Spleen (tissue), 11 donors: ENCODE results near the gene CFAP77. TPM values are rescaled to one million over a fixed set of nuclear protein-coding genes. Genes with fewer than 3 reads are reported as not detected.

ENCODE experiments used
- DNase-seq: peaks from one replicate; pipeline ENCODE4 v3.0.0-alpha.2; 2020
- H3K27ac ChIP-seq, 8 donors: fragments of 200-600 bp; sonication (generic) in 7 of 8; 1 replicate in 4 of 8; 2 replicates in 4 of 8; pipeline versions ENCODE4 v1.5.0 to v1.8.0; 2016 to 2021; ENCODE audit warnings: inconsistent platforms in 4 of 8, mild to moderate bottlenecking in 4 of 8, moderate library complexity in 1 of 8
- H3K27me3 ChIP-seq, 7 donors: fragments of 200-600 bp; sonication (generic) in 6 of 7; replicated peaks in 1 of 7; 1 replicate in 4 of 7; 2 replicates in 3 of 7; pipeline versions ENCODE4 v1.5.0 to v1.8.0; 2016 to 2021; ENCODE audit warnings: inconsistent platforms in 3 of 7, mild to moderate bottlenecking in 1 of 7
- H3K36me3 ChIP-seq, 6 donors: fragments of 200-600 bp; sonication (generic) in 5 of 6; 1 replicate in 4 of 6; 2 replicates in 2 of 6; pipeline versions ENCODE4 v1.5.0 to v1.8.0; 2016 to 2021; ENCODE audit warnings: inconsistent platforms in 2 of 6
- H3K4me1 ChIP-seq, 6 donors: fragments of 200-600 bp; sonication (generic) in 5 of 6; 1 replicate in 3 of 6; 2 replicates in 3 of 6; pipeline versions ENCODE4 v1.5.0 to v1.8.0; 2016 to 2021; ENCODE audit warnings: inconsistent platforms in 3 of 6
- H3K4me3 ChIP-seq, 8 donors: fragments of 200-600 bp; sonication (generic) in 7 of 8; 1 replicate in 4 of 8; 2 replicates in 4 of 8; pipeline versions ENCODE4 v1.5.0 to v1.8.0; 2016 to 2021; ENCODE audit warnings: inconsistent platforms in 4 of 8, mild to moderate bottlenecking in 4 of 8, moderate library complexity in 2 of 8
- H3K9me3 ChIP-seq, 8 donors: fragments of 200-600 bp; sonication (generic) in 7 of 8; 1 replicate in 4 of 8; 2 replicates in 4 of 8; pipeline versions ENCODE4 v1.5.0 to v1.8.0; 2016 to 2021; ENCODE audit warnings: inconsistent platforms in 4 of 8
- POLR2A ChIP-seq, 3 donors: fragments of 450-650 bp; IDR thresholded peaks; one replicate each; pipeline ENCODE4 v1.5.1; 2017; ENCODE audit warnings: antibody characterized with exemption in 3 of 3, mild to moderate bottlenecking in 1 of 3
- POLR2AphosphoS5 ChIP-seq, 3 donors: sonication (generic); formaldehyde crosslinking; IDR thresholded peaks; one replicate each; pipeline ENCODE4 v1.5.1; 2017; ENCODE audit warnings: antibody characterized with exemption in 3 of 3
- WGBS, 5 donors: extraction: QIAGEN DNeasy Blood & Tissue Kit in 3 of 5; methylation state at CpG; one replicate each; pipeline versions ENCODE4 v1.1.5 to v1.1.7; 2013 to 2018; 5-methylcytosine and 5-hydroxymethylcytosine counted together
- intact Hi-C: fragments of 100-400 bp; cut with DNase I; formaldehyde crosslinking; loops from one replicate; pipeline ENCODE4 v1.15.0; 2023; ENCODE audit warnings: low total_unique reads
- polyA plus RNA-seq, 3 donors: library from polyadenylated mRNA; stranded (reverse); fragments of 200-250 nt; gene quantifications; one replicate each; pipeline ENCODE4 v1.2.1, GENCODE V29; 2013
- total RNA-seq, 7 donors: library from RNA; depleted of rRNA in 3 of 7; stranded (reverse); fragments of >200 nt in 3 of 7; fragmentation: NEBNext Ultra II Directional in 4 of 7; extraction: Animal tissue kit (Norgen Biotek cat#: 25700) in 4 of 7; gene quantifications; one replicate each; pipeline versions ENCODE4 v1.1.0 to v1.2.1, GENCODE V29; 2016 to 2021
- TF ChIP-seq, protein P1 (sequence below), 11 experiments: fragments of 200-600 bp in 7 of 11; fragments of 450-650 bp in 4 of 11; sonication (generic) in 4 of 11; IDR thresholded peaks in 8 of 11; conservative IDR thresholded peaks in 3 of 11; 1 replicate in 7 of 11; 2 replicates in 4 of 11; pipeline versions ENCODE4 v1.4.0 to v1.8.0; 2016 to 2021; ENCODE audit warnings: antibody characterized with exemption in 11 of 11, inconsistent platforms in 4 of 11, mild to moderate bottlenecking in 1 of 11
- donor health status: healthy with polysubstance abuse.
- donor health status: DM: no; HTN: no; CAD: no; lungs with moderate emphysema.
- donor health status: DM: no; HTN: no; CAD: no.
- donor health status: Bipolar disorder and iron deficiency.
- donor health status: healthy.
- donor health status: DM: no; HTN: no; CAD: no.
- donor health status: DM: yes; HTN: yes; CAD: no.

The CFAP77 gene
- total and polyA plus RNA-seq, 10 donors = 0.06 TPM; not detected in 9

DNA sequence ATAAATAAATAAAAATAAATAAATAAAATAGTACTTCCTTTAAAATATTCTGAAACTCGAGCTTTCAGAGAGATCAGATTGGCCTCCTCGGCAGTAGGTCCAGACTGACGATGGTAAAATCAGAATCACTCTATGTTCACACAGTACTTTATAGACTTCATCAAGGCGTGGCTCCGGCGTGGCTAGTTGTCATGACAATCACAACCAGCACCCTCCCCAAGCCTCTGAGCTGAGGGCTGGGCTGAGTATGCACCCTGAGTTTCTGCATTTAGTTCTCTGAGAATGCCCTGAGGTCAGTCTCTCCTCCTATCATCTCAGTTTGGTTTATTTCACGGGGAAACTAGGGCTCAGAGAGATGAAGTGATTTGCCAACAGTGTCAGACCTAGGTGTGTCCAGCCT, 129.1 kb downstream of the CFAP77 start:
- H3K27ac ChIP-seq = no peak overlapping the region
- H3K27me3 ChIP-seq = peaks cover 0 to 4% (median 0%) of the 10 kb centered on the region in 7 donors
- TF ChIP-seq POLR2A (IDR thresholded peaks at IDR 0.05) (no peak), POLR2AphosphoS5 (IDR thresholded peaks at IDR 0.05) (no peak)
- TF ChIP-seq, protein P1, sequence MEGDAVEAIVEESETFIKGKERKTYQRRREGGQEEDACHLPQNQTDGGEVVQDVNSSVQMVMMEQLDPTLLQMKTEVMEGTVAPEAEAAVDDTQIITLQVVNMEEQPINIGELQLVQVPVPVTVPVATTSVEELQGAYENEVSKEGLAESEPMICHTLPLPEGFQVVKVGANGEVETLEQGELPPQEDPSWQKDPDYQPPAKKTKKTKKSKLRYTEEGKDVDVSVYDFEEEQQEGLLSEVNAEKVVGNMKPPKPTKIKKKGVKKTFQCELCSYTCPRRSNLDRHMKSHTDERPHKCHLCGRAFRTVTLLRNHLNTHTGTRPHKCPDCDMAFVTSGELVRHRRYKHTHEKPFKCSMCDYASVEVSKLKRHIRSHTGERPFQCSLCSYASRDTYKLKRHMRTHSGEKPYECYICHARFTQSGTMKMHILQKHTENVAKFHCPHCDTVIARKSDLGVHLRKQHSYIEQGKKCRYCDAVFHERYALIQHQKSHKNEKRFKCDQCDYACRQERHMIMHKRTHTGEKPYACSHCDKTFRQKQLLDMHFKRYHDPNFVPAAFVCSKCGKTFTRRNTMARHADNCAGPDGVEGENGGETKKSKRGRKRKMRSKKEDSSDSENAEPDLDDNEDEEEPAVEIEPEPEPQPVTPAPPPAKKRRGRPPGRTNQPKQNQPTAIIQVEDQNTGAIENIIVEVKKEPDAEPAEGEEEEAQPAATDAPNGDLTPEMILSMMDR (IDR thresholded peaks at IDR 0.05 in 8 of 11, conservative IDR thresholded peaks at IDR 0.05 in 3 of 11) = no peak
- H3K9me3 ChIP-seq = peaks cover 0 to 15% (median 12%) of the 10 kb centered on the region in 8 donors
- H3K4me1 ChIP-seq = no peaks in the 10 kb centered on the region
- 80 to 87% (median 84%) methylated on average over 7 of the region's 7 CpGs for WGBS, 5 donors
- H3K4me3 ChIP-seq = no peak overlapping the region
- DNase-seq = no peak
- intact Hi-C loops = no loop called here
- H3K36me3 ChIP-seq = no peaks in the 10 kb centered on the region

DNA sequence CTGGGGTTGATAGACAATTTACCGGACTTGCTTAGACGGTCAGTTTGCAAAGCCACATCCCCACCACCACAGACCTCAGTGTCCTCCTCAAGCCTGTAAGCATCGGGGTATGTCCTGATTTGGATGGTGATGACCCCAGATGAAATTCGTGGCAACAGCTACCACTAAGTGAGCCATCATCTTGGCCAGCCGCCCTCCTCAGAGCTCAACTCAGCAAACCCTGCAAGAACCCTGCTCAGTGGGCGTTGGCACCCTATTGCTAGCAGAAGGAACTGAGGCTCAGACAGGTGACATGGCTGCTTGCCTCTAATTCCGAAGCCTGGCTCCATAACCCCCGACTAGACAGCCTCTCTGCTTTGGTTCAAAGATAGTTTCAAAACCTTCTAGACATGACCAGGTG, 131.0 kb downstream of the CFAP77 start:
- Histone ChIP-seq H3K36me3 (no peaks in the 10 kb centered on the region), H3K27me3 (peaks cover 0 to 20% (median 4%) of the 10 kb centered on the region in 7 donors), H3K4me3 (no peak overlapping the region), H3K27ac (no peak overlapping the region), H3K4me1 (peaks cover 0 to 4% (median 2%) of the 10 kb centered on the region in 6 donors), H3K9me3 (no peaks in the 10 kb centered on the region)
- TF ChIP-seq POLR2AphosphoS5 (IDR thresholded peaks at IDR 0.05) = no peak
- no peak for TF ChIP-seq POLR2A (IDR thresholded peaks at IDR 0.05)
- TF ChIP-seq, protein P1 (IDR thresholded peaks at IDR 0.05 in 8 of 11, conservative IDR thresholded peaks at IDR 0.05 in 3 of 11) = no peak
- no peak for DNase-seq
- intact Hi-C loops = no loop called here
- 84 to 96% (median 89%) methylated on average over 5 to 8 of the region's 8 CpGs for WGBS, 5 donors

DNA sequence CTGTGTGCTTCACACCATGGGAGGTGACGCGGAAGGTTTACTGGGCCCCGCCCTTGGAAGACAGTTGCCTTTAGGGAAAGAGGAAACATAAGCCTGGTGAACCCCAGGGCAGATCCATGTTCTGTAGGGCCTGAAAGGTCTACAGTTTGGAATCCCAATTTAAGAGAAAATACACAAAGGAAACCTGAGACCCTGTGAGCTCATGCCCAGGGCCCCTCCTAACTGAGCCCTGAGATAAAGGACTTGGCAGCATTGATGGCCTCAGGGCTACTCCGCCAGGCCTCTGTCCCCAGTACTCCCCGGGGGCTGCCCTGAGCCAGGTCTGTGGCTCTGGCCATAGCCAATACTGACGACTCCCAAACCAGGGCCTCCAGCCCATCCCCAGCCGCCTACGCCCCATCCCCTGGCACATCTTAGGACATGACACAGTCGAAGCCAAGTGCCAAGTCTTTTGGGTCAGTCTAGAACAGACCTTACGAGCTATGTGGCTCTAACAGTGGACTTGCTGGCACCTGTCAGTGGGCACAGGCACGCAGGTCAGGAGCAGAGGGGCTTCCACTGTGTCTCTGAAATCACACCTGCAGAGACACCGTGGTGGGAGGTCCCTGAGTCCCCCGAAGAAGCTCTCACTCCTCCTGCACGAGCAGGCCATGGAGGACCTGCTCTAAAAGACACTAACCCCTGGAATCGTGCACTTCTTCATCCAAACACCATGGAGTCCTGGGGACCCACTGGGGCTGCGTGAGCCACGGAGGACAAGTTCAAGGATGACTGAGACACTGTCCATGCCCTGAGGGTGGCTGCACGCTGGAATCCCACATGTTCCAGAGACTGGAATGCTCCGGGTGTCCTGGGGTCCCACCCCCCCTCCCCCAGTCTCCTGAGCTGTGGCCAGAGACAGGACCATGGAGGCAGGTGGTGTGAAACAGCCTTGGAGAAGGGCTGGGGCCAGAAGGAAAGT, 132.1 kb downstream of the CFAP77 start:
- H3K9me3 ChIP-seq = no peaks in the 10 kb centered on the region
- TF ChIP-seq POLR2A (IDR thresholded peaks at IDR 0.05) (no peak), POLR2AphosphoS5 (IDR thresholded peaks at IDR 0.05) (no peak)
- TF ChIP-seq, protein P1 (IDR thresholded peaks at IDR 0.05 in 8 of 11, conservative IDR thresholded peaks at IDR 0.05 in 3 of 11) = no peak
- no peak overlapping the region for H3K27ac ChIP-seq
- no peak overlapping the region for H3K4me3 ChIP-seq
- 88 to 93% (median 89%) methylated on average over 9 to 19 of the region's 19 CpGs for WGBS, 5 donors
- peaks cover 0 to 15% (median 12%) of the 10 kb centered on the region in 6 donors for H3K4me1 ChIP-seq
- no peak for DNase-seq
- H3K36me3 ChIP-seq = no peaks in the 10 kb centered on the region
- H3K27me3 ChIP-seq = peaks cover 0 to 31% (median 4%) of the 10 kb centered on the region in 7 donors
- intact Hi-C loops = no loop called here

DNA sequence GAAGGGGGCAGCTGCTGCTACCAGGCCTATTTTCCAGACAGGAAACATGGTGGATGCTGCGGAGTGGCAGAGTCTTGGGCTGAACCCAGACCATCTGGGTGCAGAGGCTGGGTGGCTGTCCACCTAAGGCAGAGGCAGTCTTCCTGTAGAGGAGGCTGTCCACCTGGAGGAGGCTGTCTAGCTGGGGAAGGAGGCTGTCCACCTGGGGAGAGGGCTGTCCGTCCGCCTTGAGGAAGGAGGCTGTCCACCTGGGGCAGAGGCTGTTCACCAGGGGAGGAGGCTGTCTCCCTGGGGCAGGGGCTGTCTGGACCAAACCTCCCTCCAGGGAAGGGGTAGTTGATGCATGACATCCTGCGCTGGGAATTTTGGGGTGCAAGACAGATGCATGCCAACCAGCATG, 133.2 kb downstream of the CFAP77 start:
- 81 to 98% (median 93%) methylated on average over 4 of the region's 4 CpGs for WGBS, 5 donors
- H3K4me3 ChIP-seq = no peak overlapping the region
- TF ChIP-seq, protein P1 (IDR thresholded peaks at IDR 0.05 in 8 of 11, conservative IDR thresholded peaks at IDR 0.05 in 3 of 11) = no peak
- TF ChIP-seq POLR2AphosphoS5 (IDR thresholded peaks at IDR 0.05) = no peak
- TF ChIP-seq POLR2A (IDR thresholded peaks at IDR 0.05) = no peak
- H3K36me3 ChIP-seq = no peaks in the 10 kb centered on the region
- no peaks in the 10 kb centered on the region for H3K9me3 ChIP-seq
- H3K27me3 ChIP-seq = peaks cover 0 to 32% (median 4%) of the 10 kb centered on the region in 7 donors
- H3K27ac ChIP-seq = no peak overlapping the region
- intact Hi-C loops = no loop called here
- H3K4me1 ChIP-seq = peaks cover 0 to 26% (median 17%) of the 10 kb centered on the region in 6 donors
- DNase-seq = no peak
